HG03139 (cell line): ENCODE results near the gene ATP2B2.

ENCODE experiments used
- ATAC-seq: cut with Tn5 transposase; IDR thresholded peaks from one replicate; pipeline ENCODE4 v1.9.1; 2021; ENCODE audit not compliant: unreplicated experiment

The ATP2B2 gene

DNA sequence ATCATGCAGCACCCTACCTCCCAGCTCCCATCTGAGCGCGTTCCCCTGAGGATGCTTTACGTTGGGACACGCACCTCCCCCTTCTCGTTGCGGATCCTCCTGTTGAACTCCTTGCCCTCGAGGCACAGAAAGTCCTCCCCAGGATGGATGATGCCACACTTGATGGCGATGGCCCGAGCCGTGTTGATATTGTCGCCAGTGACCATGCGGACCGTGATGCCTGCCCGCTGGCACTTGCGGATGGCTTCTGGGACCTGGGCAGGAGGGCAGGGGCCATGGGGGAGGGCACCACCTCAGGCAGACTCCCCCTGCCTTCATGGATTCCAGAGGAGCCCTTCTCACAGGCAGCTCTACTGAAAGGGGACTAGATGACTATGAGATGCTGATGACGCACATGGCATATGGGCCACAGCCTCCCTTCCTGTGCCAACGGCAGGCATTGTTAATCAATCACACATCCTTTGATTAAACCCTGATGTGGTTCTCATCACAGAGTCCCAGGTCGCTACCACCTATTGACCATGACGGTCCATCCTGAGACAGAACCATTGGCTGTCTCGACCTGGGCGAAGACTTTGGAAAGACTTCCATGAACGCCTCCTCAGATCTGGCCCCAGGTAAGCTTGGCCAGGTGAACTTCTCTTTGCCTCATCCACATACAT lies 154.9 kb downstream of the ATP2B2 start:
- ATAC-seq, result no peak

GRCh38 chr3:10349801-10350200 lies 155.6 kb downstream of the ATP2B2 start:
- no peak for ATAC-seq

DNA sequence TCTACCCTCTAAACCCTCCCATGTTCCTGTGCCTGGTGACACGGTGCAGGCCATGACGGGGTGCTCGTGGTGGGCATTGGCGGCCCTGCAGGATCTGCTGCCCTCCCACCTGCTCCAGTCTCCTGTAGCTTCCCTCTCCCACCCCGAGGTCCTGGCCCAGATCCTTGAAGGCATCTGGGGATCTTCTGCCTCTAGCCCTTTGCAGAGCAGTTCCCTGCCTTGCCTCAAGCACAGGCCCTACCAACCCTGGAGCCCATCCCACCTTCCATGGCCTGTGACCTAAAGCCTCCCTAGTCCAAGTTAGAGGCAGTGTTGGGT lies 157.0 kb downstream of the ATP2B2 start:
- no peak for ATAC-seq

DNA sequence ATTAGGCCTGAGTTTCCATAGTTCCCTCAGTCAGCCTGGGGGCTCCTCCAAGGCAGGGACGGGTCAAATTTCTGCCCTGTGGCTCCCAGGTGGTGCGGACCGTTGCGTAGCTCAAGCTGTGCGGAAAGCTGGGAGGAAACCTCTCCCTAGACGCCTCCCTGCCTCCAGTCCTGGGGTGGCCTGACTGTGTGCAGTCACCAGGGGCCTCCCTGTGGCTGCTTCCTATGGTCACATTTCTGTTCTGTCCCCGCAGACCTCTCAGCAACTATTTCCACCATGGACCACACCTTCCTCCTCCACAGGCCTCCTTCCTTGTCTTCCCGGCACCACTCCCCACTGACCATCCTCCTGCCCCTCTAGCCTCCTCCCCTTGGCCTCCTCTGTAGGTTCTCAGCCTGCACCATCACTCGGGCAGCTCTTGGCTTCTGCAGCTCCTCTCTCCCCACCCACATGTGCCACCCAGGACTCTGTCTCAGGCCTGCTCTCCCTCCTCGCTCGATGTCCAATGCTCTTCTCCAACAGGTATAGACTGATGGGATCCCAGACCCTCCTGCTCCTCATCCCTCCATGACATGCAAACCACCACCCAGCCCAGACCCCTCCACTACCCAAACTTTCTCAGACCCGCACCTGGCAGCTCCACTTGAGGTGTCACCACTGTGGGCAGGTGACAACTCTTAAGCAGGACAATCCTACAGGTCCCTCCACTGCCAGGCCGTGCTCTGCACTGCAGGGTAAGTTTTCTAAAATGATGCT lies 157.6 kb downstream of the ATP2B2 start:
- ATAC-seq, result no peak

DNA sequence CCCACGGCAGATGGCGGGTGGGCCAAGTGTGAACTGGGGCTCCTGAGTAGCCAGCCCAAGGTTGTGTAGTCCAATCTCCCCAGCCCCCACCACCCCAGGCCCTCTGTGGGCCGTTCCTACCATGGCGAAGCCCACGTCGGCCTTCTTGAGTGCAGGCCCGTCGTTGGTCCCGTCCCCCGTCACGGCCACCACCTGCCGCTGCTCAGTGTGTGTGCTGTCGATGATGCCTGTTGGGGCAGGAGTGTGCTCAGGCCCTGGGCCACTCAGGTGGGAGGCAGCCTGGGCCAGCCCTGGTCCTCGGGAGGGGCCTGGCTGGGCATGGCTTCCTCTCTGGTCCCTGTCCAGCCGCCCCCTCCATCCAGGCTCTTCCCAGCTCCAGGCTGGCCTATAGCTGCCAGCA lies 159.5 kb downstream of the ATP2B2 start:
- ATAC-seq, result no peak

GRCh38 chr3:10344944-10345575 lies 160.3 kb downstream of the ATP2B2 start:
- no peak for ATAC-seq

DNA sequence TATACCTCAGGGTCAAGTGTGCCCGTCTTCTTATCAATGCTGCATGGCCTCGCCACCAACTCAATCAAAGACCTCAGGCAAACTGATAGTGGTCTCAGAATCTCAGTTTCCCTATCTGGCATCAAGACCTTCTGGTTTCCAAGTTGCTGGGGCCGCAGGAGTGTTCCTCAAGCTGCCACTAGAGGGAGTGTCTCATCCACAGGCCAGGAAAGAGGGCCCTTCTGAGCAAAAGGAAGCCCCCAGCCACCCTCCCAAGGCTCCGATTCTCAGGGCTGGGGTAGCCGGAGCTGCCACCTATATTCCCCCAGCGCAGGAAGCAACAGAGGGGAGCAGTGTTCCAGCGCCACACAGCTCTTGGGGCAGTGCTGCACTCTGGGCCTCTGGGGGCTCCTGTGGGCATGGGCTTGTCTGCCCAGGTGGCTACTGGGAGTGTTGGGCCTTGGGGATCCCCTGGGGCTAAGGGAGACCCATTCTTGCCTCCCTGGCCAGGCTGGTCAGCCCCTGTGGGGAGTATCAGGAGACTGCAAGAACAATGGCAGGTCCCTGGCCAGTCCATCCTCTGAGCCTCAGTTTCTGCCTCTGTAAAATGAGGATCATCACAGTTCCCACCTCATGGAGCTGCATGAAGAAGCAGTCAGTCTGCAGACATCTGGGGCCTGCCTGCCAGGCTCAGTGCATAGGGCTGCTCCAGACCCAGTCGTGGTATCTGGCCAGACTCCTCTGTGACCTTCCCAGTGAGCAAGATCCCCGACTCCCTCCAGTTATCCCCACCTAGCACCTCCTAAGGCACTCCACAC lies 161.0 kb downstream of the ATP2B2 start:
- no peak for ATAC-seq

- ATAC-seq, result no peak
These were observed 161.9 kb downstream of the ATP2B2 start for GRCh38 chr3:10343526-10343925.

GRCh38 chr3:10342781-10343180 lies 162.6 kb downstream of the ATP2B2 start:
- ATAC-seq, result no peak

DNA sequence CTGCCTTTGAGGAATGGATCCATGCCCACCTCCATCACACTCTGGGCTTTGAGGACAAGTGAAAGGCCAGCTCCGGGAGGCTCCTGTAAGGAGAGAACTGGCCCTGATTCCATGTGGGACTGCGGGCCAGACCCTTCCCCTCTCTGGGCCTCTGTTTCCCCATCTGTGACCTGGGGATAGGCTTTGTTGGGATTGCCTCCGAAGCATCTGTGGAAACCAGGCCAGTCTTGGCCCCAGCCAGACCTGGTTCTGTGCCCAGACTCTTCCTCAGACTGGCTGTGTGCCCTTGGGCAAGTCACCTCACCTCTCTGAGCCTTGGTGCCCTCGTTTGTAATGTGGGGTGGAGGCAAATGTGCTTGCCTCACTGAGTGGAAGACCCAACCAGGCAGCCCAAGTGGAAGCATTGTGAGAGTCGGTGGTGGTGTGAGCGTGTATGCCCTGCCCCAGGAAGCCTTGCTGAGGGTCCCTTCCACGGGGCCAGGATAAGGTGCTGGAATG lies 163.4 kb downstream of the ATP2B2 start:
- ATAC-seq, result no peak

- ATAC-seq, result no peak
These were observed 164.9 kb downstream of the ATP2B2 start for GRCh38 chr3:10340476-10340875.

DNA sequence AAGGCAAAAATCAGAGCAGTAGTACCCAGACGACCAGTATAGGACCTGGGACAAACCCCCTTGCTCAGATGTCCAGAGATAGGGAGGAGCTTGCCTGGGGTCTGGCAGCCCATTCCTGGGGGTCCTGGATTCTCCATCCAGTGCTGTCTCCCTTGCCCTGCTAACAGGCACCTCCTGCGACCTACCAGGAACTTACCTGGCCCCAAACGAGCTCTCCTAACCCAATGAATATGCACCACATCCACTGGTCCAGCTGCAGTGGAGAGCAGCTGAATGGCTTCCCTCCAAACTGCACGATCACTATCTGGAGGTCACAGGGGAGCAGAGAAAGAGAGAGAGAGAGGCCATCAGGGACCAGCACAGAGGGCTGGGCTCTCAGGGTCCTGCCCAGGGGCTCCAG lies 165.3 kb downstream of the ATP2B2 start:
- no peak for ATAC-seq

DNA sequence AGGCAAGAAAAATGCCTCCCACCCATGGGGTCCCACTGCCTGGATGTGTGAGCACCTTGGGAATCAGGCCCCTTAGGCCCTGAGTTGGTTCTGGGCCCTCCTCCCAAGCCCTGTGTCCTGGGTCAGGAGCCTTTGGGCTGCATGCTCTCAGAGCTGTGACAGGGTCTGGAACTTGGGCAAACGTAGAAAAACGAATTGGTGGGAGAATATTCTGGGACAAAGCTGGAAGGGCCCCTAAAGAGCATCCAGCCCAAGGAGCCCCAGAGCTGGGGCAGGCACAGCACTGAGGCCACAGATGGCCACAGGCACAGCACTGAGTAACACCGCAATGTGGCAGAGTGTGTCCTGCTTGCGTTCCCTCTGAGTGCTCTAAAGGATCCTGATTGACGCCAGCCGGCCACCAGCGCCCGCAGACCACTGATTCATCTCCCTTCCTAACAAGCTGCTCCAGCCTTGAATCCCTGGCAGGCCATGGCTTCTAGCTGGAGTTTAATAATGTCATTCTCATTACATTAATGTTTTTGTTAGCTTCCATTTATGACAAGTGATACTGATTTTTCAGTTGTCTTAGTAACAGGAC lies 165.9 kb downstream of the ATP2B2 start:
- ATAC-seq, result no peak

GRCh38 chr3:10338591-10339353 lies 166.6 kb downstream of the ATP2B2 start:
- ATAC-seq, result no peak

DNA sequence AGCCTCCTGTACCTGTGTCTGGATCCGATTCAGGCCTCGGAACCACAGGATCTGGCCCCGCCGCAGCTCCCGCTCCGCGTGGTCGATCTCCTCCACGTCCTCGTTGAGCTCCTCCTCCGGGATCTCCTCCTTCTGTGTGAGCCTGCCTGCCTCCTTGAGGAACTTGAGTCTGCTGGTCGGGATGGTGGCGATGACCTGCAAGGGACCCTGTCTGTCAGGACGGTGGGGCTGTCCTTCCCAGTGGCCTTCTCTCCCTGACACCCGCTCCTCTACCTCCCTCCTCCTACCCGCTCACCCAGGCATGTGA lies 167.3 kb downstream of the ATP2B2 start:
- ATAC-seq, result no peak

- no peak for ATAC-seq
These were observed 167.8 kb downstream of the ATP2B2 start for GRCh38 chr3:10337323-10338163.

DNA sequence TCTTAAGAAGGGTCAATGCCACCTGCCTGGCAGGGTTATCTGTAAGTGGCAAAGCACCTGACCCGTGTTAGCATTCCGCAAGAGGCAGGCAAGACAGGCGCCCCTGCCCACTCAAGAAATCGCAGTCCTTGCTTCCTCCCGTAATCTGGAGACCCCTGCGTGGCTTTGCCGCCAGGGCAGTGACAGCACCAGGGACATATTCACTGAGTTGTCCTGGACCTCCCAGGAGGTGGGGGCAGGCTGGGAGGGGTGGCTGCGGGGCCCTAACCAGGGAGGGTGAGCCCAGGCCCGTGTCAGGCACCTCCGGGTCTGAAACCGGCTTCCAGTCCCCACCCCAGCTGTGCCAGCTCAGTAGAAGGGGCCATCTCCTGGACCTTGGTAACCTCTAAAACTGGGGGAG lies 168.6 kb downstream of the ATP2B2 start:
- ATAC-seq, result no peak

- ATAC-seq, result no peak
These were observed 169.3 kb downstream of the ATP2B2 start for GRCh38 chr3:10335871-10336622.

DNA sequence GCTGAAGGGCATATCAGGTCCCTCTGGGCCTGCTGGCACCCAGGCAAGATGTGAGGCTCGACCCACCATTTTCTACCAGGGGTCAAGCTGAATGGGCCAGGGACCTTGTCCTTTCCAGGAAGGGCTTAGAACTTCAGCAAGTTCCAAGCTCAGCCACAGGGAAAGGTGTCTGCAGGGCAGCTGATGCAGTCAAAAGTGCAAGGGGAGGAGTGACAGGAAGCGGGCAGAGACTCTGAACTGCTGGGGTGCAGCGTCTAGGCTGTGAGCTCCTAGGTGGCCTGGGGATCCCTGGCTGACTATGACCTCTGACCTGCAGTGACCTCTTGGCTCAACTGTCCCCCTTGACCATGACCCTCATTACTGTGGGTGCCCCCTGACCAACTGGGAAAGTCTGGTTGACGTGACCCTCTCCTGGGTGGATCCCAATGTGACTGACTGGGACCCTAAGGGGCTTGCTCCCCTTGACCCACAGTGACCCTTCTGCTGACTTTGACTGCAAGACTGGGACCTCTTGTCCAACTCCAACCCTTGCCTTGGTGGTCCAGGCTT lies 170.1 kb downstream of the ATP2B2 start:
- ATAC-seq, result no peak
